MCF 10A (cell line): ENCODE results near the gene ZNF618. TPM values are rescaled to one million over a fixed set of nuclear protein-coding genes. Genes with fewer than 3 reads are reported as not detected.
A peak's percentile ranks its signal among the peaks of the same experiment; 100 is the strongest.

ENCODE experiments used
- BruUV-seq: library from RNA; stranded (reverse); fragments of 400-500 nt; replicated peaks from 2 replicates; lab custom pipeline; 2021; lab: Mats Ljungman, UMichigan
- CTCF ChIA-PET: fragments of 300-600 bp; sonication (Branson Sonifier 250); formaldehyde crosslinking; extraction: SDS; loops from one replicate; lab custom pipeline; 2021; ENCODE audit warnings: antibody characterized with exemption, inconsistent platforms; lab: Yijun Ruan, JAX
- POLR2A ChIA-PET: fragments of 300-600, 350-650 bp; sonication (Branson Sonifier 250); formaldehyde crosslinking; extraction: SDS; loops from one replicate; lab custom pipeline; 2020; ENCODE audit warnings: antibody characterized with exemption, inconsistent platforms; lab: Yijun Ruan, JAX
- DNase-seq: peaks from one replicate; pipeline ENCODE4 v3.0.0-alpha.2; 2018; ENCODE audit not compliant: unreplicated experiment
- H3K27ac Mint-ChIP-seq: one replicate; pipeline ENCODE4 v1.8.0; 2022; ENCODE audit warnings: mild to moderate bottlenecking, low read depth, mixed read lengths; ENCODE audit not compliant: unreplicated experiment
- H3K27me3 Mint-ChIP-seq: one replicate; pipeline ENCODE4 v1.8.0; 2022; ENCODE audit warnings: mixed read lengths; ENCODE audit not compliant: insufficient read depth, unreplicated experiment
- H3K36me3 Mint-ChIP-seq: one replicate; pipeline ENCODE4 v1.8.0; 2022; ENCODE audit warnings: mild to moderate bottlenecking, moderate library complexity, mixed read lengths; ENCODE audit not compliant: insufficient read depth, unreplicated experiment
- H3K4me1 Mint-ChIP-seq: one replicate; pipeline ENCODE4 v1.8.0; 2022; ENCODE audit warnings: mixed read lengths; ENCODE audit not compliant: insufficient read depth, unreplicated experiment
- H3K4me3 Mint-ChIP-seq: one replicate; pipeline ENCODE4 v1.8.0; 2022; ENCODE audit warnings: mild to moderate bottlenecking, moderate library complexity, mixed read lengths; ENCODE audit not compliant: unreplicated experiment
- H3K9me3 Mint-ChIP-seq: one replicate; pipeline ENCODE4 v1.8.0; 2022; ENCODE audit warnings: mixed read lengths; ENCODE audit not compliant: unreplicated experiment
- CTCF ChIP-seq: fragments of 200-600 bp; IDR thresholded peaks from one replicate; pipeline ENCODE4 v1.8.0; 2022; ENCODE audit warnings: antibody characterized with exemption, mild to moderate bottlenecking; ENCODE audit not compliant: unreplicated experiment
- intact Hi-C: fragments of 100-400 bp; cut with micrococcal nuclease; formaldehyde crosslinking; loops from 2 replicates; pipeline ENCODE4 v1.14.1; 2022
- total RNA-seq: library from RNA; stranded (reverse); gene quantifications from 2 replicates; pipeline ENCODE4 v1.2.3, GENCODE V29; 2022

Gene ZNF618
- total RNA-seq, 1 experiment from 2014 or later: 4.8 TPM

DNA sequence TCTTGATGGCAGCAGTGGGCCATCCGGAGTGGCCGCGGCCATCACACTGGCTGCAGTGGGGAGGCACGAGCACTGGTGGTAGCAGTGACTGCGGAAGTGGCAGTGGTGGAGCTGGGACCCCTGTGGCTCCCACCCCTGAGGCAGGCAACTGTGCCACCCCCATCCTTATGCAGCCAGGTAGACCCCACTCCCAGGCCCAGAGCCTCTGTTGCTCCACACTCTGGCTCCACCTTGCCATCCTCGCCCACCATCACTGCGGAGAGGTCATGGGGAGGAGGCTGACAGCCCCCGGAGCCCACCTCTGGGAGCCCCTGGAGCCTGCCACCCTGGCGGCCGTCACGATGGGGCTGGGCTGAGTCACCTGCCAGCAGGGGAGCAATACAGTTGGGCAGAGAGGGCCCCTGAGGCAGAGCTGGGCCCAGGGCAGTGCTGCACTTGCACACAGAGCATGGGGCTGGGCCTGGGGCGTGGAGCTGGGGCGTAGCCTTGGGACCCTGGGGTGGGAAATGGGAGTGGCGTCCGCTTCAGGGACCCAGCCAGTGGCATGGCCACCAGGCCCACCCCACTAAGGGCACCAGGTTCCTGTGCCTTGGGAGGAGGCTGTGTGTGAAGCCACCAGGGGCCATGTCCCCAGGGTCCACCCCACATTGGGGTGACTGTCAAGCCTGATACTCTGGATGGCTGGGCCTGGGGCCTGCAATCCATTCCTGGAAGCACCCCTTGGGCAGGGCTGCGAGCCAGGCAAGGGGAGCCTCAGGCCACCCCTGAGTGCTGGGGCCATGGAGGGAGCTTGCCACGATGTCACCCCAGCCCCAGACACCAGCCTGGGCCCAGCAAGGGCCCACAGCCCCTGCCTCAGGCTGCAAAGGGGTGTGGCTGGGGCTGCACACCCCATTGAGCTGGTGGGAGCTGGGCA, 194.3 kb downstream of the ZNF618 start:
- ChIA-PET CTCF (interaction anchor here (3.3 kb wide), 1 partner anchor 12 kb away, joined by 39 read pairs; no protein-coding TSS in a partner anchor), POLR2A (interaction anchor here (0.7 to 1.0 kb wide), 2 partner anchors 184 to 434 kb away, joined by 3 read pairs; partner anchors contain the start of gene WHRN)
- H3K4me1 Mint-ChIP-seq: no peaks in the 10 kb centered on the region
- BruUV-seq: no TSS peak
- no peak for TF ChIP-seq CTCF
- H3K4me3 Mint-ChIP-seq: no peak overlapping the region
- H3K27ac Mint-ChIP-seq: no peak overlapping the region
- no peak for DNase-seq
- intact Hi-C loops: no loop called here
- H3K9me3 Mint-ChIP-seq: no peaks in the 10 kb centered on the region
- peaks cover 41% of the 10 kb centered on the region for H3K27me3 Mint-ChIP-seq
- peaks cover under 1% of the 10 kb centered on the region for H3K36me3 Mint-ChIP-seq

DNA sequence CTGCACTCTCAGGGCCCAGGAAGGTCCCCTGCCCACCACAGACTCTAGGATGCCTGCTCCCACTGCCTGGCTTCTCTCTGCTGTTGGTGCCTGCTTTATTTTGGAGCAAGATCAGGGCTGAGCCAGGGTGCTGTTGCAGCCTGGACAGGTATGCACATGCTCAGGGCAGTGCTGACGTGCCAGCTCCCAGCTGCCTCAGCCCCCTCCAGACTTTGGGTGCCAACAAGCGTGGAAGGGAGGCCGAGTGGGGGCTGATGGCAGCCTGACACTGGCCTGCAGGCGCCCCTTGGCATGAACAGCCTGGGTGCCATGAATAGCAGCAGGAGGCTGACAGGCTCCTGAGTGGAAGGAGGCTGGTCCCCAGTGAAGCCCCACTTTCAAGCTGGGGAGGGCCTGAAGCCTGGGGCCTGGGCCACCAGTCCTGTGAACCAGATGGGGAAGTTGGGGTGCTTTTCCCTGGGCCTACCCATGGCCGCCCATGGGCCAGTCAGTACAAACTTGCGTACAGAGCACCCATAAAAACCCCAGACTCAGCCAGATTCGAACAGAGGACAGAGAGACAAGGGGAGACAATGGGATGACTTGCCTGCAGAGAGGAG, 195.2 kb downstream of the ZNF618 start:
- ChIA-PET CTCF (interaction anchor here (3.3 kb wide), 1 partner anchor 11 kb away, joined by 39 read pairs; no protein-coding TSS in a partner anchor), POLR2A (interaction anchor here (1.0 kb wide), 1 partner anchor 434 kb away, joined by 3 read pairs; the partner anchor contains the start of gene WHRN)
- DNase-seq: no peak
- intact Hi-C loops: no loop called here
- no TSS peak for BruUV-seq
- H3K4me3 Mint-ChIP-seq: no peak overlapping the region
- H3K36me3 Mint-ChIP-seq: no peaks in the 10 kb centered on the region
- H3K27ac Mint-ChIP-seq: no peak overlapping the region
- H3K9me3 Mint-ChIP-seq: no peaks in the 10 kb centered on the region
- TF ChIP-seq CTCF: no peak
- H3K27me3 Mint-ChIP-seq: peaks cover 41% of the 10 kb centered on the region
- no peaks in the 10 kb centered on the region for H3K4me1 Mint-ChIP-seq

DNA sequence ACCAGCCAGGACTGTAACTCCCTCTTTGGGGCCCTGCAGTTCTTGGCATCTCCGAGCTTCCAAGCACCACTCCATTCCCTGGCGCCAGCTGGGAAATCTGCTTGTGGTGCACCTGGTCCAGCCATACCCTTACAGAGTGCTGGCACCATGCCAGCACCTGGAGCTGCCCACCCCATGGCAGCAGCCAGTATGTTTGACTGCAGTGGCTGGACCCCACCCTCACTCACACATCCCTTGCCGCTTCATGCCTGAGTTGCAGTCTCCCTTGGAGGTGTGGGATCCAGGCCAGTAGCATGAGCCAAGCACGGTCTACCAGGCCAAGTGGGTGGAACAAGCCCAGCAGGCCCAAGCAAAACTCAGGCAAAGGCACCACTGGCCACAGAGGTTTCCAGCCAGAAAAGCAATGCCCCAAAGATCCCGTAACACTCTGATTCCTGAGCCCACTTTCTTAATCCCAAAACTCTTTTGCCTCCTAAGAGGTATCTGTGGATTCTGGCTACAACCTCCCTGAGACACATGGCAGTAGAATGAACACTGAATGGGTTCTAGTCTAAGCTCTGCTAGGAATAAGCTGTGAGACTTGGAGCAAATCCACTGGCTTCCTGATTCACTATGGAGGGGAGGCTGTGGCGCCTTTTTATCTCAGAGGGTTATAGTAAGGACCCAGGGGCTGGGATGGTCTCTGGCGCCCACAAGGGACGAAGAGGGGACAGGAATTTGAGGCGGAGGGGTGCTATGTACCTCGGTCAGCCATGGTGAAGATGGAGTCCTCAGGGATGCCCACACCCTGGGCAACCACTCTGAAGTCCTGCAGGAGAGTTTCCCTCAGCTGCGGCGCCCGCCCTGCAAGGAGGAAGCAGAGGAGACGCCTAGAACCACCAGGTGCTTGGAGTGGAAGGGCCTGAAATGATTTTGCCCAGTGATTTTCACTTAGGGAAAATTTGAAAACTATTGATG, 196.4 kb downstream of the ZNF618 start:
- intact Hi-C loops: no loop called here
- TF ChIP-seq CTCF: no peak
- Mint-ChIP-seq H3K27me3 (peaks cover 41% of the 10 kb centered on the region), H3K36me3 (no peaks in the 10 kb centered on the region), H3K9me3 (no peaks in the 10 kb centered on the region), H3K4me3 (no peak overlapping the region), H3K27ac (no peak overlapping the region), H3K4me1 (no peaks in the 10 kb centered on the region)
- ChIA-PET POLR2A (no interaction called here), CTCF (interaction anchor here (0.5 to 3.3 kb wide), 3 partner anchors 10 to 318 kb away, joined by 4 to 39 read pairs (median 4); no protein-coding TSS in a partner anchor)
- no TSS peak for BruUV-seq
- peak; percentile 28 for DNase-seq
